SH-SY5Y (cell line): Measurements from ENCODE around the gene ARHGAP15.

ENCODE experiments used
- GATA2 ChIP-seq: IDR thresholded peaks from 2 replicates; pipeline ENCODE4 v1.6.1; 2011; ENCODE audit warnings: mild to moderate bottlenecking, low read depth, low read length
- GATA3 ChIP-seq: IDR thresholded peaks from 2 replicates; pipeline ENCODE4 v1.6.1; 2011; ENCODE audit warnings: low read depth, mild to moderate bottlenecking, low read length, moderate library complexity

DNA sequence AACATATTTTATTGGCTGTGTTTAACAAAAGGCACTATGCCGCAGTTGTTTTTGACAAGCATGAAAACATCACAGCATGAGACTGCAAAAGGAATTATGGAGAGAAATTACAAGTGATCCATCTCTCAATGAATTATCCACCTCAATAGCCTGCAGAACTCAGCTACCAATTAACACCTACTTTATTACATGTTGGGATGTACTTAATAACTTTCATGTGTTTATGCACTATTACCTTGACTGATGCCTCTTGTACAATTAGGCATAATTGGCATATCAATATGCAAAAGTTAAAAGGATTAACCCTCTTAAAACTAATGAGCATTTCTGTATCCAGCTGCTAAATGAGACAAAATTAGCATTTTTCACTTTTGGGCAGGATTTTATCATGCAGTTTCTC, 27.8 kb downstream of the ARHGAP15 start:
- TF ChIP-seq GATA2, result no peak
- TF ChIP-seq GATA3, result no peak
